Activated naive CD8-positive, alpha-beta T cell (primary cell): ENCODE measurements around the gene ILF3.

ENCODE experiments used
- H3K27ac Mint-ChIP-seq: one replicate; pipeline ENCODE4 v1.8.0; 2021; ENCODE audit warnings: mixed read lengths
- H3K27me3 Mint-ChIP-seq: one replicate; pipeline ENCODE4 v1.8.0; 2021; ENCODE audit warnings: mixed read lengths
- H3K36me3 Mint-ChIP-seq: one replicate; pipeline ENCODE4 v1.8.0; 2021; ENCODE audit warnings: mixed read lengths
- H3K4me1 Mint-ChIP-seq: one replicate; pipeline ENCODE4 v1.8.0; 2021; ENCODE audit warnings: low read depth, mixed read lengths
- H3K4me3 Mint-ChIP-seq: one replicate; pipeline ENCODE4 v1.8.0; 2021; ENCODE audit warnings: mild to moderate bottlenecking, mixed read lengths
- H3K9me3 Mint-ChIP-seq: one replicate; pipeline ENCODE4 v1.8.0; 2021; ENCODE audit warnings: low read depth, mixed read lengths

ILF3 gene

DNA sequence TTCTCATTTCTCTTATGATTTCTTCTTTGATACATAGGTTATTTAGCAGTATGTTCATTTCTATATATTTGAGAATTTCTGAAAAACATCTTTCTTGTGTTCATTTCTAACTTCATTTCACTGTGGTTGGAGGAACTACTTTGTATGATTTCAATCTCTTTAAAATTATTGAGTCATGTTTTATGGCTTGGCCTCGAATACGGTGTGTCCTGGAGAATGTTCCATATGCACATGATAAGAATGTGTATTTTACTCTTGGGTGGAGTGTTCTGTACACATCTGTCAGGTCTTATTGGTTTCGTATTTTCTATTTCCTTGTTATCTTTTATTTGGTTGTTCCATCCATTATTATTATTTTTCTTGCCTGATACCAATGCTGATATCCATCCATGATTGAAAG is 86.7 kb downstream of the ILF3 start:
- Mint-ChIP-seq H3K27me3 (no peaks in the 10 kb centered on the region), H3K27ac (peak overlapping the region; percentile 1), H3K4me1 (peaks cover 47% of the 10 kb centered on the region), H3K9me3 (no peaks in the 10 kb centered on the region), H3K36me3 (peaks cover 2% of the 10 kb centered on the region), H3K4me3 (no peak overlapping the region)
